ENCODE results near the gene PLEKHM2. TPM values are rescaled to one million over a fixed set of nuclear protein-coding genes. Genes with fewer than 3 reads are reported as not detected.

Gene PLEKHM2
- total and polyA plus RNA-seq, 3 experiments from 2014 or later, result 8.3 to 56.3 (median 55.8) TPM

DNA sequence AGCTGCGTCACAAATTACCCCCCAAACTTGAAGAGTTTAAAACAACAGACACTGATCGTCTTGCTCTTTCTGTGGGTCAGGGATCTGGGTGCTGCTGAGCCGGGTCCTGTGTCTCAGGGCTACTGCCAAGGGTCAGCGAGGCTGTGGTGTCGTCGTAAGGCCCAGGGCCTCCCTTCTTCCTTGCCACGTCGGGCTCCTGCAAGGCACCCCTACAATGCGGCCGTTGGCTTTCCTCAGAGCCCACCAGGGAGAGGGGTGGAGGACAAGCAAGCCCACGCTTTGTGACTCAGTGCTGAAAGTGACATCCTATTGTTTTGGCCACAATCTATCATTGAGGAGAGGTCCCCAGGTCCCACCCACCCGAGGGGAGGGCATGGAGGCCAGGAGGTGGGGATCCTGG, 66.8 kb downstream of the PLEKHM2 start:
- Mint-ChIP-seq H3K9me3 (peaks cover 0 to 5% (median 0%) of the 10 kb centered on the region in 5 donors), H3K27me3 (peaks cover 11 to 21% of the 10 kb centered on the region in 2 donors), H3K4me3 (no peak overlapping the region), H3K27ac (no peak overlapping the region), H3K4me1 (no peaks in the 10 kb centered on the region), H3K36me3 (peaks cover 0 to 6% (median 0%) of the 10 kb centered on the region in 3 donors)
- DNase-seq, result no peak
- Histone ChIP-seq H3K9me3 (ENCODE audit: low read length) (no peaks in the 10 kb centered on the region), H3K36me3 (ENCODE audit: insufficient read depth, low read length) (no peaks in the 10 kb centered on the region), H3K27me3 (ENCODE audit: insufficient read depth, low read length, poor library complexity, severe bottlenecking) (no peaks in the 10 kb centered on the region), H3K4me3 (ENCODE audit: low read length) (no peak overlapping the region), H3K27ac (ENCODE audit: low read depth, low read length) (no peak overlapping the region), H3K4me1 (ENCODE audit: insufficient read depth, low read length) (no peaks in the 10 kb centered on the region)
- ChIA-PET CTCF (interaction anchor here (1.2 kb wide), 1 partner anchor 10 kb away, joined by 3 read pairs; no protein-coding TSS in a partner anchor), POLR2A (no interaction called here)

DNA sequence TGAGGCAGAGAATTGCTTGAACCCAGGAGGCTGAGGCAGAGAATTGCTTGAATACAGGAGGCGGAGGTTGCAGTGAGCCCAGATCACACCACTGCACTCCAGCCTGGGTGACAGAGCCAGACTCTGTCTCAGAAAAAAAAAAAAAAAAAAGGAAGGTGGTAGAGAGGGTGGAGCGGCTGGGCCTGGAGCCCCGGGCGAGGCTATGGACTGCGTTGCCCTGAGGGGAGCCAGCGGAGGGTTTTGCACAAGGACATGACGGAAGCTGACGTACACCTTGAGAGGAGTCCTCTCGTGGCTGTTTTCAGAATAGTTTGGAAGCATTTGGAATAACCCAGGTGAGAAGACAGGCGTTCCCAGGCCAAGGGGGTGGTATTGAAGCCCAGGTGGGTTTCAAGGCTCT, 67.6 kb downstream of the PLEKHM2 start:
- Histone ChIP-seq H3K27me3 (ENCODE audit: insufficient read depth, low read length, poor library complexity, severe bottlenecking) (peaks cover 8% of the 10 kb centered on the region), H3K9me3 (ENCODE audit: low read length) (no peaks in the 10 kb centered on the region), H3K27ac (ENCODE audit: low read depth, low read length) (no peak overlapping the region), H3K4me3 (ENCODE audit: low read length) (no peak overlapping the region), H3K36me3 (ENCODE audit: insufficient read depth, low read length) (no peaks in the 10 kb centered on the region), H3K4me1 (ENCODE audit: insufficient read depth, low read length) (peaks cover 7% of the 10 kb centered on the region)
- H3K9me3 Mint-ChIP-seq, result peaks cover 0 to 5% (median 0%) of the 10 kb centered on the region in 5 donors
- DNase-seq, result no peak
- H3K27me3 Mint-ChIP-seq, result peaks cover 11 to 28% of the 10 kb centered on the region in 2 donors
- H3K4me3 Mint-ChIP-seq, result no peak overlapping the region
- POLR2A ChIA-PET, result no interaction called here
- H3K27ac Mint-ChIP-seq, result no peak overlapping the region
- CTCF ChIA-PET, result no interaction called here
- H3K36me3 Mint-ChIP-seq, result peaks cover 0 to 10% (median 0%) of the 10 kb centered on the region in 3 donors
- H3K4me1 Mint-ChIP-seq, result peaks cover 5 to 7% (median 5%) of the 10 kb centered on the region in 3 donors

DNA sequence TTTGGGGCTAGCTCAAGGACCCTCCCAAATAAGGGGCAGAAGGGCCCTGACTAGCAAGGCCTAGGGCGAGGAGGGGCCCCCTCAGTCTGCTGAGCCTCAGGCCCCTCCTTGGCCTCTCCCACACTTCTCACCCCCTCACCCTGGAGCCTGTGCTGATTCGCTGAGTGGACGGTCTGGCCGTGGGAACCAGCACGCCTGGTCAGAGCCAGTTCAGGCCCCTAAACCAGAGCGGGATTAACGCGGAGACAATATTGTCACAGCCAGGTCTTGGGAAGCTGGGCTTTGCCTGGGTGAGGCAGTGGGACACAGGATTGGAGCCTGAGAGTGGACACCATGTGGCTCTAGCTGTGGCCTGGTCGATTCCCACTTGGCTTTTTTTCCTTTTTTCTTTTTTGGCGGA, 69.7 kb downstream of the PLEKHM2 start:
- Histone ChIP-seq H3K27me3 (ENCODE audit: insufficient read depth, low read length, poor library complexity, severe bottlenecking) (peaks cover 18% of the 10 kb centered on the region), H3K4me3 (ENCODE audit: low read length) (no peak overlapping the region), H3K9me3 (ENCODE audit: low read length) (no peaks in the 10 kb centered on the region), H3K4me1 (ENCODE audit: insufficient read depth, low read length) (peaks cover 10% of the 10 kb centered on the region), H3K36me3 (ENCODE audit: insufficient read depth, low read length) (no peaks in the 10 kb centered on the region), H3K27ac (ENCODE audit: low read depth, low read length) (no peak overlapping the region)
- Mint-ChIP-seq H3K9me3 (peaks cover 0 to 5% (median 0%) of the 10 kb centered on the region in 5 donors), H3K4me3 (no peak overlapping the region), H3K36me3 (peaks cover 0 to 10% (median 0%) of the 10 kb centered on the region in 3 donors), H3K27ac (no peak overlapping the region), H3K4me1 (peaks cover 5 to 19% (median 11%) of the 10 kb centered on the region in 3 donors), H3K27me3 (peaks cover 21 to 42% of the 10 kb centered on the region in 2 donors)
- CTCF ChIA-PET, result no interaction called here
- no peak for DNase-seq
- POLR2A ChIA-PET, result interaction anchor here (0.6 kb wide), 1 partner anchor 60 kb away, joined by 3 read pairs; no protein-coding TSS in a partner anchor

DNA sequence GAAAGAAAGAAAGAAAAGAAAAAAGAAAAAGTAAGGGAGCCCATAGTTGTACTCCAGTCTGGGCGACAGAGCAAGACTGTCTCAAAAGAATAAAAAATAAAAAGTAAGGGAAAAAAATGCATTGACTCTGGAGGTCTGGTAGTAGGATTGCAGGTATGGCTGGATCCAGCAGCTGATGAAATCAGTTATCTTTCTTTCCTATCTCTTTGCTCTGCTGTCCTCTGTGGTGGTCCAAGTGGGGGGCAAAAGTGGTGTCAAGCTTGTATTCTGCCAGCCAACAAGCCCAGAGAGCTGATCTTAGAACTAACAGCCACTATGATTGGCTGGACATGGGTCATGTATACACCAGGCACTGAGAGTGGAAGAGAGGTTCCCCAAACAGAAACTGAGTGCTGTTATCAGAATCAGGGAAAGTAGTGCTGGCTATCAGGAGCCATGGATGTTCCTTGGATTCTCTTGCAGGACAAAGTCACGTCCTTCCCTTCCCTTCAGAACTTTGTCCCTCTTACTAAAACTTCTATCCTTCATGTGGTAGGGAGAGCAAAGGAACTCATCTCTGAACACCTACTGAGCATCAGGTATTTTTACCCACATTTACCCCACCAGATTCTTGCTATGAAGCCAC, 71.0 kb downstream of the PLEKHM2 start:
- ChIA-PET CTCF (interaction anchor here (0.6 kb wide), 1 partner anchor 445 kb away, joined by 3 read pairs; no protein-coding TSS in a partner anchor), POLR2A (no interaction called here)
- Mint-ChIP-seq H3K4me1 (peaks cover 5 to 24% (median 12%) of the 10 kb centered on the region in 3 donors), H3K27me3 (peaks cover 25 to 49% of the 10 kb centered on the region in 2 donors), H3K27ac (no peak overlapping the region), H3K9me3 (peaks cover 0 to 5% (median 0%) of the 10 kb centered on the region in 5 donors), H3K4me3 (no peak overlapping the region), H3K36me3 (peaks cover 0 to 10% (median 0%) of the 10 kb centered on the region in 3 donors)
- Histone ChIP-seq H3K27ac (ENCODE audit: low read depth, low read length) (no peak overlapping the region), H3K4me3 (ENCODE audit: low read length) (no peak overlapping the region), H3K4me1 (ENCODE audit: insufficient read depth, low read length) (peaks cover 10% of the 10 kb centered on the region), H3K9me3 (ENCODE audit: low read length) (no peaks in the 10 kb centered on the region), H3K27me3 (ENCODE audit: insufficient read depth, low read length, poor library complexity, severe bottlenecking) (peaks cover 24% of the 10 kb centered on the region), H3K36me3 (ENCODE audit: insufficient read depth, low read length) (no peaks in the 10 kb centered on the region)
- DNase-seq, result no peak

DNA sequence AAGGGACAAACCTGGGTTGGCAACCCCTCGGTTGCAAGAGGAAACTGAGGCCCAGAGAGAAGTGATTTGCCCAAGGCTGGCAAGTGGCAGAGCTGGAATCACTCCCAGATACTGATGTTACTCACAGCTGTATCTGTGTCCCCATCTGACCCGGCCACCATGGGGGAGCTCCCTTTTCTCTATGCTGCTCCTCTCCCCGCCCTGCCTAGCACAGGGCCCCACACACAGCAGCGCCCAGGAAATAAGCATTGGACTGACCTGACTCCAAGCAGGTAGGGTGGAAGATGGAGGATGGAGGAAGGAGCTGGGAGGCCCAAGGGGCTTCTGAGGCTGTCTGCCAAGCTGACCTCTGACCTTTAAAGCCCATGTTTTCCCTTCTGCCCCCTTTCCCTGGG, 71.5 kb downstream of the PLEKHM2 start:
- H3K36me3 Mint-ChIP-seq, result peaks cover 0 to 10% (median 0%) of the 10 kb centered on the region in 3 donors
- Histone ChIP-seq H3K4me3 (ENCODE audit: low read length) (no peak overlapping the region), H3K27me3 (ENCODE audit: insufficient read depth, low read length, poor library complexity, severe bottlenecking) (peaks cover 24% of the 10 kb centered on the region), H3K9me3 (ENCODE audit: low read length) (no peaks in the 10 kb centered on the region), H3K4me1 (ENCODE audit: insufficient read depth, low read length) (peaks cover 10% of the 10 kb centered on the region), H3K36me3 (ENCODE audit: insufficient read depth, low read length) (no peaks in the 10 kb centered on the region), H3K27ac (ENCODE audit: low read depth, low read length) (no peak overlapping the region)
- H3K4me1 Mint-ChIP-seq, result peaks cover 5 to 24% (median 12%) of the 10 kb centered on the region in 3 donors
- H3K27me3 Mint-ChIP-seq, result peaks cover 28 to 49% of the 10 kb centered on the region in 2 donors
- ChIA-PET CTCF (interaction anchor here (0.6 kb wide), 1 partner anchor 444 kb away, joined by 3 read pairs; no protein-coding TSS in a partner anchor), POLR2A (interaction anchor here (0.6 kb wide), 1 partner anchor 16 kb away, joined by 3 read pairs; no protein-coding TSS in a partner anchor)
- H3K27ac Mint-ChIP-seq, result no peak overlapping the region
- H3K9me3 Mint-ChIP-seq, result peaks cover 0 to 5% (median 0%) of the 10 kb centered on the region in 5 donors
- no peak for DNase-seq
- no peak overlapping the region for H3K4me3 Mint-ChIP-seq

DNA sequence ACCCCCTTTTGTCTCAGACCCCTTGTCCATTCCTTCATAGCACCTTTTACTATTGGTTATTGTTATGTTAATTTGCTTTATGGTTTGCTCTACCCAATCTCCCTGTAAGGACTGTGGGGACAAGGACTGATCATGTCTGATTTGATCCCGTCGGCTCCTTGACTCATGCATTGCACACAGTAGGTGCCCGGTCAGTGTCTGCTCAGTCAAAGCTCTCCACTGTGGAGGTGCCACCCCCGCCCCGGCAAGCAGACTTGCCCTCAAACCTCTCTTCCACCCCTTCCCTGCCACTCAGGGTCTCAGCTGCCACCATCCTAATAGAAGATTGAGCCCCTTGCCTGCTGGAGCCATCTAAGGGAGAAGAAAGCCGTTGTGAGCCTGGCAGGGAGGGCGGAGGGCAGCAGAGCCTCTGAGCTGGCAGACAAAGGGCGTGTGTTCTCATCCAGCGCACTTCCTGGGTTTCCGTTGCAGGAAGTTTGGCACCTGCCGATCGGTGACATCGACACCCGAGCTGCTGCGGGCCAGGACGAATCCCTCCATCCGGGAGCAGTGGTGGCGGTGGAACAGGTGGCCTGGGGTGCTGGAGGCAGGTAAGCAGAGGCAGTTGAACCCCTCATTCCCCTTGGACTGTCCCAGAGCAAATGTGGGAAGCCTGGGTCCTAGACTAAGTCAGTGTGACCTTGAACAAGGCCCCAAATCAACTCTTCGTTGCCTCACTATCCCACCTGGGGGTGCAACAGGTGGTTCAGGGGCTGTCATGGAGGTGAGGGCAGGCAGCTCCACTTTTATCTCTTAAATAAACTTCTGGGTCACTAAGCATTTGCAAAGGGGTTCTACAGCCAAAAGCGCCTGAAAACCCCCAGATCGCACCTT, 72.3 kb downstream of the PLEKHM2 start:
- no peaks in the 10 kb centered on the region for H3K36me3 ChIP-seq (ENCODE audit: insufficient read depth, low read length)
- no peak overlapping the region for H3K4me3 ChIP-seq (ENCODE audit: low read length)
- ChIA-PET CTCF (no interaction called here), POLR2A (interaction anchor here (0.6 kb wide), 1 partner anchor 15 kb away, joined by 3 read pairs; no protein-coding TSS in a partner anchor)
- Mint-ChIP-seq H3K4me1 (peaks cover 5 to 24% (median 12%) of the 10 kb centered on the region in 3 donors), H3K4me3 (peak overlapping the region in 2 of 7 donors; percentile 10 to 25), H3K27me3 (peaks cover 28 to 54% of the 10 kb centered on the region in 2 donors), H3K9me3 (peaks cover 0 to 5% (median 0%) of the 10 kb centered on the region in 5 donors), H3K36me3 (peaks cover 0 to 10% (median 0%) of the 10 kb centered on the region in 3 donors), H3K27ac (peak overlapping the region in 2 of 8 donors; percentile 34 to 89)
- H3K4me1 ChIP-seq (ENCODE audit: insufficient read depth, low read length), result peaks cover 10% of the 10 kb centered on the region
- no peak for DNase-seq
- H3K27me3 ChIP-seq (ENCODE audit: insufficient read depth, low read length, poor library complexity, severe bottlenecking), result peaks cover 24% of the 10 kb centered on the region
- H3K9me3 ChIP-seq (ENCODE audit: low read length), result no peaks in the 10 kb centered on the region
- H3K27ac ChIP-seq (ENCODE audit: low read depth, low read length), result no peak overlapping the region

DNA sequence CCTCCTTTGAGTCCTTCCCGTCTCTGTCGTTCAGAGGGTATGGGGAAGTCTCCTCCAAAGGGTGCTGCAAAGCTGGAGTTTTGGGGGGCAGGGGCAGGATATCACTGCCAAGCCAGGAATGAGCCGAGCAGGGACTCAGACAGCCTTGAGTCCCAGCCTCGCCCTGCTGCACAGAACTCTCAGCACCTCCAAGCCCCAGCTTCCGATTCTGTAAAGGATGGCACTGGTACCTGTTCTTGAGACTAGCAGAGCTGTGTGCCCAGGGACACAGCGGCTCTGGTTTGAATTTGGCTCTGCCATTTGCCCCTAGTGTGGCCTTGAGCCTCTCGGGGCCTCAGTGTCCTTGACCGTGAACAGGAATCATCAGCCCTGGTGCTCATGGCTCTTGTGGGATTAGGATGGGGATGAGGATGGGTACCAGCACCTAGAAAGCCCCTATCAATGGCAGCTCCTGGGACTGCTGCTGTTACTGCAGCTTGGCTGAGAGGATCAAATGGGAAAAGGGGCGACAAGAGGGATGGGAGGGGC, 73.0 kb downstream of the PLEKHM2 start:
- H3K9me3 Mint-ChIP-seq, result peaks cover 0 to 5% (median 0%) of the 10 kb centered on the region in 5 donors
- CTCF ChIA-PET, result no interaction called here

More for the DNA sequence above, 73.0 kb downstream of the PLEKHM2 start:
- Histone ChIP-seq H3K27me3 (ENCODE audit: insufficient read depth, low read length, poor library complexity, severe bottlenecking) (peaks cover 24% of the 10 kb centered on the region), H3K9me3 (ENCODE audit: low read length) (no peaks in the 10 kb centered on the region), H3K36me3 (ENCODE audit: insufficient read depth, low read length) (no peaks in the 10 kb centered on the region), H3K27ac (ENCODE audit: low read depth, low read length) (no peak overlapping the region), H3K4me1 (ENCODE audit: insufficient read depth, low read length) (peaks cover 10% of the 10 kb centered on the region), H3K4me3 (ENCODE audit: low read length) (no peak overlapping the region)
- H3K36me3 Mint-ChIP-seq, result peaks cover 0 to 10% (median 0%) of the 10 kb centered on the region in 3 donors
- POLR2A ChIA-PET, result no interaction called here
- no peak for DNase-seq
- peaks cover 29 to 55% of the 10 kb centered on the region in 2 donors for H3K27me3 Mint-ChIP-seq
- H3K4me1 Mint-ChIP-seq, result peaks cover 5 to 24% (median 12%) of the 10 kb centered on the region in 3 donors
- peak overlapping the region in 3 of 7 donors; percentile 23 to 63 (median 40) for H3K4me3 Mint-ChIP-seq
- H3K27ac Mint-ChIP-seq, result peak overlapping the region in 1 of 8 donors; percentile 19
